ENCODE results near the gene THAP10. TPM values are rescaled to one million over a fixed set of nuclear protein-coding genes. Genes with fewer than 3 reads are reported as not detected.
"Not testable (repeated sequence)": the region's sequence is repeated elsewhere in the genome, so short reads cannot be mapped to it uniquely, and the experiment has no call there.

Gene THAP10
- polyA plus RNA-seq, 1 of the 3 experiments (the other 2 are of a cell fraction): 3.2 TPM

DNA sequence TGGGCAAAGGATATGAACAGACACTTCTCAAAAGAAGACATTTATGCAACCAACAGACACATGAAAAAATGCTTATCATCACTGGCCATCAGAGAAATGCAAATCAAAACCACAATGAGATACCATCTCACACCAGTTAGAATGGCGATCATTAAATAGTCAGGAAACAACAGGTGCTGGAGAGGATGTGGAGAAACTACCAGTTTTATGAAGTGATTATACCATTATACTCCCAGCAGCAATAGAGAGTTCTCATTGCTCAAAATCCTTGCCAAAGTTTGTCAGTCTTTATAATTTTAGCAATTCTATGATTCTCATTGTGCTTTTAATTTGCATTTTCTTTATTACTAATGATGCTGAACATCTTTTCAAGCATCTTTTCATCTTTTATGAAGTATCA lies 34.7 kb upstream of the THAP10 start:
- peaks cover 0 to 16% of the 10 kb centered on the region in 2 experiments for H3K36me3 ChIP-seq (replicated peaks in 1 of 2; ENCODE audit: control insufficient read depth in 1 of 2, insufficient read depth in 2 of 2, low read length in 1 of 2)
- H3K9me3 ChIP-seq; H3F3A ChIP-seq (replicated peaks; ENCODE audit: insufficient read depth); H4K20me1 ChIP-seq (ENCODE audit: insufficient read depth); H3K4me3 ChIP-seq (ENCODE audit: low read depth in 2 of 2, low read length in 1 of 2); H3K4me1 ChIP-seq (ENCODE audit: control insufficient read depth in 1 of 2, insufficient read depth in 2 of 2, low read depth in 1 of 2, low read length in 1 of 2); H3K27ac ChIP-seq (ENCODE audit: low read depth in 2 of 2, low read length in 1 of 2); H3K4me2 ChIP-seq; POLR2A ChIA-PET; H3K9ac ChIP-seq; CTCF ChIA-PET; H3K27me3 ChIP-seq (ENCODE audit: insufficient read depth); H3K9me2 ChIP-seq; DNase-seq; H2AFZ ChIP-seq (ENCODE audit: low read depth); H3K79me2 ChIP-seq (ENCODE audit: insufficient read depth): not testable (repeated sequence)
- 88% methylated on average over 1 of the region's 1 CpG for WGBS (ENCODE audit: low lambda C conversion rate)

DNA sequence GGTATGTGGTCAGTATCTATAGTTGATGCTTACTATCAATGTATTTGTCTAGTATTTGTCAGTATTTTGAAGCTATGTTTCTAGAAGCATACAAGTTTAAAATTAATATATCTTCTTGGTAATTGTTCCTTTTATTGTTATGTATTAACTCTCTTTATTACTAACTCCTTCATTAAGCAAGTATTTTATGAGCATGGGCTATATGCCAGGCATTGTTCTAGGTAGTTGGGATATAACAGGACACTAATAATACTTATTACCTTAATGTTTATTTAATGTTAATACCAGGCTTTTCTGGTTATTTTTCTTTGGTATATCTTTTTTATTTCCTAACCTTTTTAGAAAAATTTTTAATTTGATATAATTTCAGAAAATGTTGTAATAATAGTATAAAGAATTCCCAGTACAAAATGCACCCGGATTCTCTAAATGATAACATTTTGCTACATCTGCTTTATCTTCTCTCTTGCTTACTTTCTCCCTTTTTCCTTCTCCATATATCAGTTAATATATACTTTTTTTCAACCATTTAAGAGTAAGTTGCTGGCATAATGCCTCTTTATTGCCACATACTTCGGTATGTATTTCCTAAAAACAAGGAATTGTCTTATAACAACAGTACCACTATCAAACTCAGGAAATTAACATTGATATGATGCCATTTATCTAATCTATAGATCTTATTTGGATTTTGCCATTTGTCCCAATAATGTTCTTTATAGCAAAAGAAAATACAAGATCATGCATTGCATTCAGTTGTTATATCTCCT lies 31.3 kb upstream of the THAP10 start:
- WGBS (ENCODE audit: low lambda C conversion rate): 84% methylated on average over 2 of the region's 2 CpGs
- POLR2A ChIA-PET: no interaction called here
- no peak for DNase-seq
- Histone ChIP-seq H3K79me2 (ENCODE audit: insufficient read depth) (no peaks in the 10 kb centered on the region), H4K20me1 (ENCODE audit: insufficient read depth) (no peaks in the 10 kb centered on the region), H2AFZ (ENCODE audit: low read depth) (no peak overlapping the region), H3K9me2 (no peaks in the 10 kb centered on the region), H3K4me1 (ENCODE audit: control insufficient read depth in 1 of 2, insufficient read depth in 2 of 2, low read depth in 1 of 2, low read length in 1 of 2) (no peaks in the 10 kb centered on the region; a peak in 2 of 4 replicates), H3K27ac (ENCODE audit: low read depth in 2 of 2, low read length in 1 of 2) (no peak overlapping the region), H3K9me3 (no peaks in the 10 kb centered on the region; the same call in 1 of the 2 replicates), H3K27me3 (ENCODE audit: insufficient read depth) (no peaks in the 10 kb centered on the region), H3K4me2 (no peak overlapping the region), H3K36me3 (replicated peaks in 1 of 2; ENCODE audit: control insufficient read depth in 1 of 2, insufficient read depth in 2 of 2, low read length in 1 of 2) (peaks cover 3 to 11% of the 10 kb centered on the region in 2 experiments), H3K4me3 (ENCODE audit: low read depth in 2 of 2, low read length in 1 of 2) (no peak overlapping the region), H3F3A (replicated peaks; ENCODE audit: insufficient read depth) (peaks cover 10% of the 10 kb centered on the region), H3K9ac (no peak overlapping the region)
- no peak for TF ChIP-seq TEAD4 (IDR thresholded peaks at IDR 0.05; ENCODE audit: borderline replicate concordance, insufficient read depth)
- no peak for TF ChIP-seq SIN3A (IDR thresholded peaks at IDR 0.05; ENCODE audit: borderline replicate concordance, low read depth, low read length)
- no peak for TF ChIP-seq CHD2 (IDR thresholded peaks at IDR 0.05; ENCODE audit: low read length, partially characterized antibody)
- no peak for TF ChIP-seq NRF1 (IDR thresholded peaks at IDR 0.05; ENCODE audit: low read depth, low read length)
- TF ChIP-seq FOXJ3 (CRISPR knock-in tag; IDR thresholded peaks at IDR 0.05): no peak
- no peak for TF ChIP-seq PBX3 (IDR thresholded peaks at IDR 0.05)
- TF ChIP-seq EZH2phosphoT487 (IDR thresholded peaks at IDR 0.05; ENCODE audit: borderline replicate concordance, low read depth): no peak
- no peak for TF ChIP-seq FOSL2 (IDR thresholded peaks at IDR 0.05; ENCODE audit: borderline replicate concordance, low read depth)
- no peak for TF ChIP-seq SMC3 (IDR thresholded peaks at IDR 0.05; ENCODE audit: low read depth, low read length)
- no peak for TF ChIP-seq GATA2 (CRISPR knock-in tag; IDR thresholded peaks at IDR 0.05)
- TF ChIP-seq ELF1 (IDR thresholded peaks at IDR 0.05): no peak
- TF ChIP-seq TCF12 (IDR thresholded peaks at IDR 0.05): no peak
- TF ChIP-seq, protein P1, sequence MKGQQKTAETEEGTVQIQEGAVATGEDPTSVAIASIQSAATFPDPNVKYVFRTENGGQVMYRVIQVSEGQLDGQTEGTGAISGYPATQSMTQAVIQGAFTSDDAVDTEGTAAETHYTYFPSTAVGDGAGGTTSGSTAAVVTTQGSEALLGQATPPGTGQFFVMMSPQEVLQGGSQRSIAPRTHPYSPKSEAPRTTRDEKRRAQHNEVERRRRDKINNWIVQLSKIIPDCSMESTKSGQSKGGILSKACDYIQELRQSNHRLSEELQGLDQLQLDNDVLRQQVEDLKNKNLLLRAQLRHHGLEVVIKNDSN (IDR thresholded peaks at IDR 0.05; ENCODE audit: borderline replicate concordance, low read depth): no peak
- TF ChIP-seq RAD21 (IDR thresholded peaks at IDR 0.05; ENCODE audit: low read length): no peak
- TF ChIP-seq RFX5 (IDR thresholded peaks at IDR 0.05; ENCODE audit: low read length): no peak
- no peak for TF ChIP-seq NFIC (IDR thresholded peaks at IDR 0.05; ENCODE audit: borderline replicate concordance)
- no peak for TF ChIP-seq POLR2AphosphoS5 (IDR thresholded peaks at IDR 0.05; ENCODE audit: low read depth, low read length)
- no peak for TF ChIP-seq EP300 (IDR thresholded peaks at IDR 0.05; ENCODE audit: borderline replicate concordance in 1 of 2, low read depth in 1 of 2, low read length in 1 of 2)
- TF ChIP-seq FOXM1 (IDR thresholded peaks at IDR 0.05; ENCODE audit: low read depth): no peak
- no peak for TF ChIP-seq RCOR1 (IDR thresholded peaks at IDR 0.05; ENCODE audit: low read length)
- CTCF ChIA-PET: no interaction called here
